Posterior cingulate gyrus (tissue), 11 donors: ENCODE results near the gene SLC6A3.

Source experiments
- DNase-seq, 10 donors: peaks; one replicate each; pipeline versions ENCODE4 v3.0.0 to v3.0.0-alpha.2; 2020 to 2021; ENCODE audit warnings: mixed read lengths in 3 of 10
- intact Hi-C: fragments of 100-400 bp; cut with DNase I; formaldehyde crosslinking; loops from one replicate; pipeline ENCODE4 v1.15.1; 2023

Gene SLC6A3

DNA sequence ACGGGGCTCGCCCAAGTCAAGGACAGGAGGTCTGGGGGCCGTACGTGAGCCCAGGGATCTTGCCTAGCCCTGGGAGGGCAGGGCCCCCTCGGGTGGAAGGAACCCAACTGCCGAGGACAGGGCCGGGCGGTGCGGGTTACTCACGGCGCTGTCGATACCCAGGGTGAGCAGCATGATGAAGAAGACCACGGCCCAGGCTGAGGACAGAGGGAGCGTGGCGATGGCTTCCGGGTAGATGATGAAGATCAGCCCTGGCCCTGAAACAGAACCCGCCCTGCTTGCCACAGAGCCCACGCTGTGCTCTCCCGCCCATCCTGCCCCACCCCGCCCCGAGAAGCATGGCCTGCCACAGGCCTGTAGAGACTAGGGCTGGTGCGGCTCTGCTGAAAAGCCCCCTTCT lies 34.1 kb downstream of the SLC6A3 start:
- intact Hi-C loops, result no loop called here
- DNase-seq, result peak in 4 of 10 donors; percentile 6 to 69 (median 54)

DNA sequence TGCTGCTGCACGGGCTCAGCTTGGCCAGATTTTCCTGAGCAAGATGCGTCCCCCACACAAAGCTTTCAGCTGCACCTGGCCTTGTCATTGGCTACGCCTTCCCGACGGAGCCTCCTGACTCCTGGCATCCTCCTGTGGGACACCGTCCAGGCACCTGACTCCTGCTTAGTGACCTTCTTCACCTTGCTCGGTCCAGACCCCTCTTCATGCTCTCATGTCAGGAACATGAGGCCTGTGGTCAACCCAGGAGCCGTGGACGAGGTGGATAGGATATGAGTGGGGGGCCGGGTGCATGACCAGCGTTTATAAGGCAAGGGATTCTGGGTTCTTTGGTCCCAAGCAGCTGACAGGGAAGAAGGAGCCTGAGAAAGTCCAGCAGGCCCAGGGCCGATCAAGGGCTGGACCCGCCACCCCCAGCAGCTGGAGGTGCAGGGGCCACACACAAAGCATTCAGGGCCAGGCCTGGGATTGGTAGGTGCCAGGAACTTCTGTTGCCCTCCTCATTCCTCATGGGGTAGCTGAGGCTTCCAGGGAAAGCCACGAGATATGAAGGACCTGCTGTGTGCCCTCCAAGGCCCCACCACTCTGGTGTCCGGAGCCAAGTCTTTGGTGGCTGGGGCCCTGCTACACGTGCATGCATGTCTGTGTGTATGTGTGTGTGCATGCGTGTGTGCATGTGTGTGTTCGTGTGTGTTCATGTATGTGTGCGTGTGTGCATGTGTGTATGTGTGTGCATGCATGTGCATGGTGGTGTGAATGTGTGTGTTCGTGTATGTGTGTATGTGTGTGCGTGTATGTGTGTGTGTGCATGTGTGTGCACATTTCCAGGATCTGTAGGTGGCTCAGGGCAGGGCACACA lies 34.9 kb downstream of the SLC6A3 start:
- peak in 3 of 10 donors; percentile 33 to 76 (median 58) for DNase-seq
- intact Hi-C loops, result no loop called here

DNA sequence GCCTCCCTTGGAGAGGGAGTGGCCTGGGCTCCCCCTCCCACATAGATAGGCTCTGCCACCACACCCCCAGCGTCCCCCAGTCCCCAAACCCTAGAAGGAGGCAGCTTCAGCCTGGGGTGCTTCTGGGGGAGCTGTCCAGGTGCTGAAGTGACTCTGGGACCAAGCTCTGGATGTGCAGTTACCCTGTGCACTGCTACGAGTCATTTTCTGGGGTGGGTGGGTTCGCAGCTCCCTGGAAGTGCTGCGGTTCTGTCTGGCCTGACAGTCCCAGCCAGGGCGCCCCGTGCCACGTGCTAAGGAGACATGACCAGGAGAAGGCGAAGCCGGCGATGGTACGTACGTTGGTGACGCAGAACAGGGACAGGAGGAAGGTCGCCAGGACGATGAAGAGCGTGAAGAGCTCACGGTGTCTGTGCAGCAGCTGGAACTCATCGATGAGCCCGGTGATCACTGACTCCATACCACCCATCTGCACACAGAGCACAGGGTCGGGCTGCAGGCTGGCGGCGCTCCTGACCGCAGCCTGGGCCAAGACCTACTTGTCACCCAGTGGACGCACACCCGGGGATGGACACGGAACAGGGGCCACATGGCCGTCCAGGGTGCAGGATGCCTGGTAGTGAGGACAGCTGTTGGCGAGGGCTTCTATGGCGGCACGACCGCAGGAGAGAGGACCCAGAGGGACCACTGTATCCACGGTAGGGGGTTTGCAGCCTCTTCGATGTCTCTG lies 35.7 kb downstream of the SLC6A3 start:
- peak in 4 of 10 donors; percentile 8 to 71 (median 66) for DNase-seq
- intact Hi-C loops, result no loop called here

DNA sequence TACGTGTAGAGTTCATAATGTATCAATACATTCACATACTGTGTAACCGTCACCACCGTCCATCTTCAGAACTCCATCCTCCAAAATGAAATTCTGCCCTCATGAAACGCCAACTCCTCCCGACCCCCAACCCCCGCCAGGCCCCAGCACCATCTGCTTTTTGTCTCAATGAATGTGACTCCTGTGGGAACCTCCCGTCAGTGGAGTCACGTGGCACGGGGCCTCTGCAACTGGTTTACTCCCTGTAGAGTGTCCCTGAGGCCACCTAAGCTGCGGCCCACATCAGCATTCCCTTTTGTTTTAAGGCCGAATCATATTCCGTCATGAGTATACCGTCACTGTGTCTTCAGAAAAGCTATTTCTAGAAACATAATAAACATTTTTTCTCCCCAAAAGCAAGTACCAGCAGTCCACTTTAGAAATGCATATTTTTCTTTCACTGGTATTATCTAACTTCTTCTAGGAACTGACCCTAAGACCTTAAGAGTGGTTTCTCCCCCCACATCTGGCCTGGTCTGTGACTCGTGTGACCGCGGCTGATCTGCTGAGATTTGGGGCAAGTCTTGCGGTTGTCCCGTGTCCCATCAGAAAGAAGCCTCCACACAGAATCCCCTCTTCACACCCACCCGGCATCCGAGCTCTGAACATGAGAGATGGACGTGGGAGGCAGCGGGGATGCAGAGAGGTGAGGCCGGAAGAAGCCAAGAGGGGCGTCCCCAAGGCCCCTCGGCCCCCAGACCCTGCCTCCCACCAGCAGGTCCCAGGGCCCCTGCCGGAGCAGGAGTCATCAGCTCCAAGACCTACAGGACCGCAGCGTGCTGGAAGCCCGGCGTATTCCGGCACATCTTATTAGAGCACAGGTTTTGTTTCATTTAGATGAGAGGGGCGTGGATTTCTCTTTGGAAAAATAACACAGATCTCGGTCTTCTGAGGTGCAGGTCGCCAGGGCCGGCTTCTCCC lies 38.3 kb downstream of the SLC6A3 start:
- intact Hi-C loops, result no loop called here
- peak in 3 of 10 donors; percentile 23 to 78 (median 69) for DNase-seq

DNA sequence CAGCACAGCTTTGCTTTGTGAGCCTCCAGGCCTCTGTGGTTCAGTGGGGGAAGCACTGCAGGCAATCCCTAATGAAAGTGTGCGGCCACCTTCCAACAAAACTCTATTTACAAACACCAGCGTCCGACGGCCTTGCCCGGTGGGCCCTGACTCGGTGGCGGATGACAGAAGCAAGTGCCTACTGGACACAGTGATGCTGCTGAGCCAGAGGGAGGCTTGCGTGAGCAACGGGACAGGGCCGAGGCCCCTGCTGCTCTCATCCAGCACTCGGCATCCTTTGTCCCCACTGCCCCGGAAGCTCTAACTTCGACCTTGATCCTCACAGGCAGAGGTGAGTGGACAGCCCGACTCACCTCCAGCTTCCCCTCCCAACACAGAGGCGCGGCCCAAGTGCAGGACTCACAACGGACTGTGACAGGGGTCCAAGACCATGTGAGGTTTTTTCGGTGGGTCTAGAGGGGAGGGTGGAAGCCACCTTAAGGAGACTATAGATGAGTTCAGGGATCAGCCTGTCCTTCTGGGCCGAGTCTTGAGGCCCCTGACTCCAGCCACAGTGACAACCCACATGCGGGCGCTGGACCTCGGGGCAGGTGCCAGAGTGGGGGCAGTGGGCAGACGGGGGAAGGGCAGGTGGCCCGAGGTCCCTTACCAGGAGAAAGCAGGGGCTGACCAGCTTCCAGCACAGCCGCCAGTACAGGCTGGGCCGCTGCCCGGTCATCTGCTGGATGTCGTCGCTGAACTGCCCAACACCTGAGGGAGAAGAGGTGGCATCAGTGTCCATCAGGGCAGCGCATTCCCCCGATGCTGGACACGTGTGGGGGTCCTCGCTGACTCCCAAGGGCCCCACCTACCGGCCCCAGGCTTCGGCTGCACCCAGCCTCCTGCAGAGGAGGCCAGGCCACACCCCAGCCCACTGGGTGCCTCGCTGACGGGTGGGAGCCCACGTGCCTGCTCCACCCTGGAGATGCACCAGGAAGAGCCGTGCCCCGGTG lies 39.4 kb downstream of the SLC6A3 start:
- peak in 3 of 10 donors; percentile 7 to 77 (median 71) for DNase-seq
- intact Hi-C loops, result no loop called here

DNA sequence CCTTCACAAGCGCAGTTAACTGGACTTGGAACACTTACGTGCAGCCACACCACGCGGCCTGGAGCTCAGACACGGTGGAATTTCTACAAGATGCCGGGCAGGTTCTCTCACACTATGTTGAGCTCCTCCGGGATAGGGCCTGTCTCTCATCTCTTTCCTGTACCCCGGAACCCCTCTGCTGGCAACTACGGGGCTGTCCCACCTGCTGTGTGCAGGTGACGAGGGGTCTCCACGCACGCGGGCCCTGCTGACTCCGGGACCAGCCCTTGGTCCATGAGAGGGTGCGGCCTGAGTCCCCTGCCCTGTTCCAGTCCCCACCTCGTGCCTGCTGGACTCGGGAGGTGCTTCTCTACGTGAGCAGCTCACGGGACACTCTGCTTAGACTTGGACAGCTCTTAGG lies 40.1 kb downstream of the SLC6A3 start:
- DNase-seq, result peak in 2 of 10 donors; percentile 55 to 77
- intact Hi-C loops, result no loop called here

DNA sequence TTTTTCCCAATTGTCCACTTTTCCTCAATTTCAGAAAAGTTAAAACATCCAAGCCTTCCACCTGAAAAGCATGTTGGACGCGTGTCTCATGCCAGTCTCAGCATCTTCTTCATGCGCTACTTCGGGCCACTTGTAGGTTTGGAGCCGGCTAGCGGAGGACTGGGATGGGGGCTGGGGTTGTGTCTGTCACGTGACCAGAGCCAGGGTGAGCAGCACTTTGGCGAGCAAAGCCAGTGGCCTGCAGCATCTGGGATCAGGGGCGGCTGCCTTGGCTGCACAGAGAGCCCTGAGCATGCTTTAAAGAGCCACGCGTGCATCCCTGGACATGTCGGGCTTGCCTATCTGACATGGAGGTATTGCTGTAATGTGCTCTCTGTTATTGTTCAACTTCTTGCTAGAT lies 41.2 kb downstream of the SLC6A3 start:
- intact Hi-C loops, result no loop called here
- peak in 3 of 10 donors; percentile 6 to 79 (median 46) for DNase-seq

DNA sequence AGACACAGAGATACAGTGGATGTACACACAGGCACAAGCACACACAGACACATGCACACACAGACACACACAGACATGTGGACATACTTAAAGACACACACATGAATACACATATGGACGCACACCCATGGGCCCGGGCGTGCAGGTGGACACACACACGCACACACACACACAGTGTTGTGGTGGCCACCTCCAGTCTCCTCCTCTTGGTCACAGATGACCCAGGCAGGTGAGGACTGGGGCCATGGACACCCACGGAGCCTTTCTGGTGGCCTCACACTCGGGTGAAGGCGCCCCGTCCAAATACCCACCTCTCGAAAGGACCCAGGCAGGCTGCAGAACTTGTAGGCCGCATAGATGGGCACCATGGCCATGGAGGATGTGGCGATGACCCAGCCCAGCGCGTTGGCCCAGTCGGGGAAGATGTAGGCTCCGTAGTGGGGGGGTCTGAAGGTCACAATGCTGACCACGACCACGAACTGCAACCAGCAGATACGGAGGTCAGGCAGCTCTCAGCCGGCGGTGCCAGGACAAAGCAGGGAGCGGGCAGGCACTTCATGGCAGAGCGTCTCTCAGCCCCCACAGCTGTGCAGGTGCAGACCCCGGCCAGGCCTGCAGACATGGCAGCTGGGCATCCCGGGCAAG lies 42.5 kb downstream of the SLC6A3 start:
- DNase-seq, result peak in 3 of 10 donors; percentile 19 to 67 (median 43)
- intact Hi-C loops, result no loop called here

DNA sequence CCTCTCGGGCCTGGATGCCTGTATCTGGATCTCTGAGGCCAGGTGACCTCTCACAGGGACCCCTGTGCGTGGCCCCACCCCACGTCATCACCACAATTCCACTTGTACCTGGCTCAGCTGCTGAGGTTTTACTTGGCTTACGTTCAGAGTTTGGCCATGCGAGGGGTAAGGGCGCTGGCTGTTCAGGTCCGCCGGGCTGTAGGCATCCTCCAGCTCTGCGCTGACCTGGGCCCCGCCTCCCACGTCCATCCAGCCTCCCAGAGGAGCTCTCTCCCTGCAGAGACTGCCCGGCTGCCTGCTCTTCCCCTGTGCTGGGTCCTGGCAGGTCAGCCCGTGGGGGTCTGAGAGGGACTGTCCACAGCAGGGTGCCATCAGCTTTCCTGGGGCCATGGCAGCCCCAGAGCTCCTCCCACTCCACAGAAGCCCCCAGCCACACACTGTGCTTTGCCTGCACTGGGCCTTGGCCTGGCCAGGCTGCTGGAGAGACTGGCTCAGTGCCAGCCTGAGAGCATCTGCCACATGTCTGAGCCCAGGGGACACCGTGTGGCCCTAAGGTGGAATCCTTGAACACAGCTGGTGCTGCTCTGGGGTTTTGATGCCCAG lies 43.6 kb downstream of the SLC6A3 start:
- peak in 3 of 10 donors; percentile 18 to 76 (median 65) for DNase-seq
- intact Hi-C loops, result no loop called here

DNA sequence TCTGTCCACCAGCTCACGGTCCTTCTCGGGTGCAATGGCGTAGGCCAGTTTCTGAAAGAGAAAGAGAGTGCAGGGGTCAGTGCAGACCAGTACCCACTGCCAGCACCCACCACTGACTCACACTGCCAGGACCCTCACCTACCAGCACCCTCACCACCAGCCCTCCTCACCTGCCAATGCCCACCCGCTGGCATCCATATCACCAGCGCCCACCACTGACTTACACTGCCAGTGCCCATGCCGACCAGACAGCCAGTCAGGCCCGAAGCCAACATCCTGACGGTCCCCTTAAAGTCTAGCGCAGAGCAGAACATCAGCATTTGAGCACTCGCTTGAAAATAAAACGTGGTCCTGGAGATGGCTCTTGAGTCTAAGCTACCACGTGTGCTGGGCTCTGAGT lies 44.3 kb downstream of the SLC6A3 start:
- intact Hi-C loops, result no loop called here
- peak in 3 of 10 donors; percentile 12 to 76 (median 72) for DNase-seq

DNA sequence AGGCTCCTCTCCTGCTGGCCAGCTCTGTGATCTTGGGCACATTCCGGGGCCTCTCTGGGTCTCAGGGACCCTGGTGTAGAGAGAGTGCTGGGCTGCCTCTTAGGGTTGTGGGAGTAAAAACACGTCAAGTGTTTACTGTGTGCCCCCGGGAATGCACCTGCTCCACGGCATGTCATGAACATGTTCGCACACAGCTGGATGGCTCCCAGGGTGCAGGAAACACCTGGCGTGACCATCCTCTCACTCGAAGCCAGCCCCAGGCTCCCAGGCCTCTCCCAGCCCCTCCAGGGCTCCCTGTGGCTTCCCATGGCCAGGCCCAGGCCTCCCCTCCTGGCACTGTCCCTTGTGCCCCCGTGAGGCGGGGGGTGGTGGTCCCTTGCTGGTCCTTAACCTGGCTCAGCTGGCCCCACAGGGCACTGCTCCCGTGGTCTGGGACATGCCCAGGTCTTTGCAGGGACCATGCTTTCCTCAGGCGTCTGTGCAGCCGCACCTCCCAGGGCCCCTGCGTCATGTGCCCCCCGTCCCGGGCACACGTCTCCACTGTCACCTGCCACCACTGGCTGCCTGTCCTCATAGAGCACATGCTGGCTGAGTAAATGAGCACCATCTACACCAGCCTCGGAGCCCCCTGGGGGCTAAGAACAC lies 44.9 kb downstream of the SLC6A3 start:
- peak in 3 of 10 donors; percentile 22 to 81 (median 66) for DNase-seq
- intact Hi-C loops, result no loop called here

DNA sequence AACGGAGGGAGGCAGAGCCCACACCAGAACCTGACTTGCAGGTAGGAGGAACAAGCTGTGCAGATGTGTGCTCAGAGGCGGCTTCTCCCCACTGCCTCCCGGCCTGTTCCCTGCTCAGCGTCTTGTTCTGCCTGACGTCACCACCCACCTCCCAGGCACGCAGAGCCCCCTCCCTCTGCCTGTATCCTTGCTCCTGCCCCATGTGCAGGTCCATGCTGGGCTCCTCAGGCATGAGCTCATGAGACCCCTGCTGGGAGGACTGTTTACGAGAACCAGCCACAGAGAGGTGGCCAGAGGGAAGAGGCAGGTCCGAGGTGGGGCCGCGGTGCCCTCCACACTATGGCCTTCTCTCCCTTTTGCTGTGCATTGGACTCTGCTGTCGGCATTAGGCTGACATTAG lies 45.5 kb downstream of the SLC6A3 start:
- intact Hi-C loops, result no loop called here
- peak in 2 of 10 donors; percentile 16 to 56 for DNase-seq

DNA sequence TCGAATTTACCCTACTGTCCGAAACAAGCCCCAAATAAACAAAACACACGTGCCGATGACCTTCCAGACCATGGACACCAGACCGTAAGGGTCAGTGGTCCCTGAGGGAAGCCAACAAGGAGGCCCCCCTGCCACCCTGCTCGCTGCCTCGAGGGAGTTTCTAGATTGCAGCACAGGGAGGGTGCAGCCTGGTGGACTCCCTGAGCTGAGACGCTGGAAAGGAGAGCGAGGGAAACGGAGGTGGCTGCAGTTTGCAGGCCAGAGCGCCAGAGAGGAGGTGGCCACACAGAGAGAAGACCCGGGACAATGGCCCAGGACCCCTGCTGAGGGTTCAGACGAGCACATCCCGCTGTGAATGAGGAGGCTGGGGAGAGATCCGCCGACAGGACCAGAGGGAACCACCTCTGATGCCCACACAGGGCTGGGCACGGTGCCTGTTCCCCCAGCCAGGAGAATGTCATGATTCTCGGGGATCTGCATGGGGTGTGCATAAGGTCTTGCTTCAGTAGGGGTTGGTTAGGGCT lies 48.9 kb downstream of the SLC6A3 start:
- peak in 2 of 10 donors; percentile 42 to 69 for DNase-seq
- intact Hi-C loops, result no loop called here

DNA sequence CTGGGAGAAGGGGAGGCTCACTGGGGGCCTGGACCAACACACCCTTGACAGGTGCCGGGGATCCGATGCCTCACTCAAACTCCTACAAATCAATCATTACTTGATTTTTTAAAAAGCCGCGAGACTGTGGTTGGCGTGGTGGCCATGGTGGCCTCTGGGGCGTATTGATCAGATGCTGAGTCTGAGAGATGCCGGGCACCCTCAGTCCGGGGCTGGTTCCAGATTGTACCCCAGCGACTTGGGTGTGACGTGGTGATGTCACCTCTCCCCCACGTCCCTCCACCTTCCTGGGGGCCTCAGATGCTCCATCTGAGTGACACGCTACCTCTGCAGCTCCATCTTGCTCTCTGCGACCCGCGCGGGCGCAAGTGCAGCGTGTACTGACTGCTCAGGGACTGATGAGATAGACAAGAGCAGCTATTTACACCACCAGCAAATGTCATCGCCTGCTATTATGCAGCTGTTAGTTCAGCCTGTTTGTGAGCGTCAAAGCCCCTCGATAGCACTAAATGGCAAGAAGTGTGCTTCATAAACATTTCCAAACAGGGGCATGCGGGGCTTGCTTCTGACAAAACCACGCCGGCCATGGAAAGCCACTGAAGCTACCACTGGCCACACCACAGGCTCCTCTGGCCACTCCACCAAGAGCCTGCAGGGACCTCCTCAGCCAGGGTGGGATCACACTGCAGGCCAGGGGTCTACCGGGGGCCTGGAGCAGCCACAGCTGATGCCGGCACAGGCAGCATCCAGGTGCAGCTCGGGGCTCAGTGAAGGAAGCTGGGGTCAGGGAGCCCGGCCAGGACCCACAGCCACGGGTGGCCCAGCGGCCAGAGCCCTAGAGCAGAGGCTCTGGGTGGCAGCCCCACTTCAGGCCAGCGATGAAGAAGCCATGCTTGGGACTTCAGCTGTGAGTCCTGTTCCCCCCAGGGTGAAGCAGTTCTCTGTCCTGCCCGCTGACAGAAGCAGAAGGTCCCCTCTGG lies 50.1 kb downstream of the SLC6A3 start:
- intact Hi-C loops, result no loop called here
- peak in 3 of 10 donors; percentile 65 to 74 (median 66) for DNase-seq

DNA sequence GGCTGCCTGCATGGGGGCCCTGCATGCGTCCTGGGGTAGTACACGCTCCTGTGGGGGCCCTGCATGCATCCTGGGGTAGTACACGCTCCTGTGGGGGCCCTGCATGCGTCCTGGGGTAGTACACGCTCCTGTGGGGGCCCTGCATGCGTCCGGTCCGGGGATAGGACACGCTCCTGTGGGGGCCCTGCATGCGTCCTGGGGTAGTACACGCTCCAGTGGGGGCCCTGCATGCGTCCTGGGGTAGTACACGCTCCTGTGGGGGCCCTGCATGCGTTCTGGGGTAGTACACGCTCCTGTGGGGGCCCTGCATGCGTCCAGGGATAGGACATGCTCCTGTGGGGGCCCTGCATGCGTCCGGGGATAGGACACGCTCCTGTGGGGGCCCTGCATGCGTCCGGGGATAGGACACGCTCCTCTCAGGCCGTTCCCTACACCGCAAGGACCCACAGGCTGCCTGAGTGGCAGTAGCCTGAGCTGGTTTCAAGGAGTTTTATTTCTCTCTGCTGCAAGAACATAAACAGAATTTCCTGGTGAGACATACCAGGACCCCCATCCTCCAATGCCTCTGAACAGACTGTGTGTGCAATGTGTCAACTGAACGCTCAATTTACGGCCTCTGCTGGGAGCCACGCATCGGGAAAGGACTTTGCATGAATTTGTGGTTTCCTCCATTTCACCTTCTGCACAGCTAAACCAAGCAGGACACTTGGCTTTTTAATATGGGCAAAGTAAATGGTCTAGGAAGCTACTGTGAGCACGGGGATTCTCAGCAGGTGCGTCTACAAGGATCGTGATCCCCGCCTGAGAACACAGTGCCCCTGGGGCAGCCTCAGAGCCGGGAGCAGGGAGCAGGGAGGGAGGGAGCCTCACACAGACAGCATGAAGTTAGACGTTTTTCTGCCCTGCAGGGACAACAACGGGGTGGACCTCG lies 51.4 kb downstream of the SLC6A3 start:
- DNase-seq, result peak in 2 of 10 donors; percentile 25 to 40
- intact Hi-C loops, result no loop called here
